ENCODE results near the gene GTF2F2.
"Not testable (repeated sequence)": the region's sequence is repeated elsewhere in the genome, so short reads cannot be mapped to it uniquely, and the experiment has no call there.

The GTF2F2 gene

DNA sequence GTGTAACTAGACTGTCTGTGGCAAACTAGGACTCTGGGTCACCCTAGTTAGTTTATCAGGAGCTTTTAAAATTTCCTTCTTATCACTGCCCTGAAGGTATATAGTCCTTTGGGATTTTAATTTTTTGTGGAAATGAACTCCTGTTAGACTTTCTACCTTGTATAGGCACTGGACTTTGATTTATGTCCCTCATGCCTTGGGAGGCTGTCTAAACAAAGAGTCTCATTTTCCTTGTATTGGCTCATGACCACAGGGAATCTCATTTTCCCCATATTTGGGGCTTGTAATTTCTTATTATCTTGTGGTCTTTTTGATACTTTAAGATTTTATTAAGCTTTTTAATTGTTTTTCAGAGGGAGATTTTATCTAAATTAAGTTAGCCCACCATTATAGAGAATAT lies 59.1 kb downstream of the GTF2F2 start:
- TF ChIP-seq, protein P1, sequence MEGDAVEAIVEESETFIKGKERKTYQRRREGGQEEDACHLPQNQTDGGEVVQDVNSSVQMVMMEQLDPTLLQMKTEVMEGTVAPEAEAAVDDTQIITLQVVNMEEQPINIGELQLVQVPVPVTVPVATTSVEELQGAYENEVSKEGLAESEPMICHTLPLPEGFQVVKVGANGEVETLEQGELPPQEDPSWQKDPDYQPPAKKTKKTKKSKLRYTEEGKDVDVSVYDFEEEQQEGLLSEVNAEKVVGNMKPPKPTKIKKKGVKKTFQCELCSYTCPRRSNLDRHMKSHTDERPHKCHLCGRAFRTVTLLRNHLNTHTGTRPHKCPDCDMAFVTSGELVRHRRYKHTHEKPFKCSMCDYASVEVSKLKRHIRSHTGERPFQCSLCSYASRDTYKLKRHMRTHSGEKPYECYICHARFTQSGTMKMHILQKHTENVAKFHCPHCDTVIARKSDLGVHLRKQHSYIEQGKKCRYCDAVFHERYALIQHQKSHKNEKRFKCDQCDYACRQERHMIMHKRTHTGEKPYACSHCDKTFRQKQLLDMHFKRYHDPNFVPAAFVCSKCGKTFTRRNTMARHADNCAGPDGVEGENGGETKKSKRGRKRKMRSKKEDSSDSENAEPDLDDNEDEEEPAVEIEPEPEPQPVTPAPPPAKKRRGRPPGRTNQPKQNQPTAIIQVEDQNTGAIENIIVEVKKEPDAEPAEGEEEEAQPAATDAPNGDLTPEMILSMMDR (IDR thresholded peaks at IDR 0.05; ENCODE audit: low read depth, low read length, missing control alignments), result no peak
- DNase-seq (ENCODE audit: low read depth), result no peak
- H3K4me3 ChIP-seq (ENCODE audit: low read depth, low read length), result no peak overlapping the region

DNA sequence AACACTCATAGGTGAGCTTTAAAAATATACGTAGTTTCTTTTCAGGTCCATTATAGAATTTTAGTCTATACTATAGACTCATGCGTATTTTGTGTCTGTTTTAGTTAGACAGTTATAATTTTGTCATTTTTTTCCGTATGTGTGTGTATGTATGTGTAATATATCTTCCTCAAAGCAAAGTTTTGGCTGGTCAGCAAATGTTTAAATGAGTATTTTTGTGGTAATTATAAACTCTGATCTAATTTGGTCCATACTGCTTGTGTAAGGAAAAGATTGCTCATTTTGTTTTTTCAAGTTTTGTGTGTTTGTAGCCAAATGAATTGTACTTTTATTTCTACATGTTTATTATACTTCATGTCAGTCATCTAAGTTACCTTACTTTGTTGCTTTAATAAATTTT lies 60.0 kb downstream of the GTF2F2 start:
- no peak for DNase-seq (ENCODE audit: low read depth)
- TF ChIP-seq, protein P1 (IDR thresholded peaks at IDR 0.05; ENCODE audit: low read depth, low read length, missing control alignments), result no peak
- no peak overlapping the region for H3K4me3 ChIP-seq (ENCODE audit: low read depth, low read length)

DNA sequence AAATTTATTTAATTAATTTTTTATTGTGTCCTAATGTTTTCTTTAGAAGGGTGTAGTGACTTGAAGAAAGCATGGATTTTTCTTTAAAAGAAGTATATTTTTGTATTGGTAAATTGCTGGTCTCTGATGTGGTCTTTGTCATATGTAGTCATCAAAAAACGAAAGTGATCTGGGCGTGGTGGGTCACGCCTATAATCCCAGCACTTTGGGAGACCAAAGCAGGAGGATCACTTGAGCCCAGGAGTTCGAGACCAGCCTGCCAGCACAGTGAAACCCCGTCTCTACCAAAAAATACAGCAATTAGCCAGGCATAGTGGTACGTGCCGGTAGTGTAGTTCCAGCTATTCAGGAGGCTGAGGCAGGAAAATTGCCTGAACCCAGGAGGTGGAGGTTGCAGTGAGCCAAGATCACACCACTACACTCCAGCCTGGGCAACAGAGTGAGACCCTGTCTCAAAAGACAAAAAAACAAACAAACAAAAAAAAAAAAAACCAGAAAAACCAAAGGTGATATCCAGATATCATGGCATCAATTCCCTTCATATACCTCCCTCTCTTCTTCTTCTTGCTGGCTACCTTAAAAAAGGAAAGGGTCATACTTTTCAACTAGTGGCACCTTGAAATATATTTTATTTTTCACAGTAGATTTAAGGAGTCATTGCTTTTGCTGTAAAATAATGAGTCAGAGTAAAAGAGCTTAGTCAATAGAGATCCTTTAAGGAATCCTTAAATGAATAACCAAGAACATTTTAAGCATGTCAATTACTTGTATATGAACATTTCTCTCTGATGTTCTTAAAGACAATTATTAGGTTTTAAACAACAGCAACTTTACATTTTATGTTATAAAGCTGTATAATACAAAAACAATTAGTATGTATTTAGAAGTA lies 60.6 kb downstream of the GTF2F2 start:
- TF ChIP-seq, protein P1 (IDR thresholded peaks at IDR 0.05; ENCODE audit: low read depth, low read length, missing control alignments), result no peak

DNA sequence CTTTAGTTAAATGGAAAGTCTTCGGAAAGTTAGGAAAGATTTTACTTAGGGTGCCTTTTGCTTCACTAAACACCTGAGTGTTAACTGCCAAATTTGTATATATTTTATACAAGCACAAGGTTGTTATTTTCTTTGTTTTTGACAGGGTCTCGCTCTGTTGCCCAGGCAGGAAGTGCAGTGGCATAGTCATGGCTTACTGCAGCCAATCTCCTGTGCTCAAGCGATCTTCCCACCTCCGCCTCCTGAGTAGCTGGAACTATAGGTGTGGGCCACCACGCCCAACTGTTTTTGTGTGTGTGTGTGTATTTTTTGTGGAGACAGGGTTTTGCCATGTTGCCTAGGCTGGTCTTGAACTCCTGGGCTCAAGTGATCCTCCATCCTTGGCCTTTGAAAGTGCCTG lies 64.4 kb downstream of the GTF2F2 start:
- H3K4me3 ChIP-seq (ENCODE audit: low read depth, low read length), result no peak overlapping the region
- TF ChIP-seq, protein P1 (IDR thresholded peaks at IDR 0.05; ENCODE audit: low read depth, low read length, missing control alignments), result no peak
- DNase-seq (ENCODE audit: low read depth), result no peak

More for the DNA sequence above, 60.6 kb downstream of the GTF2F2 start:
- DNase-seq (ENCODE audit: low read depth), result no peak
- no peak overlapping the region for H3K4me3 ChIP-seq (ENCODE audit: low read depth, low read length)

DNA sequence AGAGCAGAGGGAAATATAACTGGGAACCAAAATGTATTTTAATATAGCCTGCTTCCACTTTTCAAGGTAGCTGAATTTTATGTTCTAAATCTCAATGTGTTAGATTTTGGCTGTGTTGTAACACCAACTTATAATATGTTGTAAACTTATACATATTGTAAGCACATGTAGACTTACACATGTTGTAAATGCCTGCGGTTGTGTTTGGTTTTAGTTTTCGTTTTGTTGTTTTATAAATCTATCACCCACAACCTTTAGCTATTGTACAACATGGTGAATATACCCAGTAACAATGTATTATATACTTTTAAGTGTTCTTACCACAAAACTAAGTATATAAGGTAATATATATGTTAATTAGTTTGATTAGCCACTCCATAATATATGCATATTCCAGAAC lies 65.0 kb downstream of the GTF2F2 start:
- TF ChIP-seq, protein P1 (IDR thresholded peaks at IDR 0.05; ENCODE audit: low read depth, low read length, missing control alignments), result no peak
- DNase-seq (ENCODE audit: low read depth), result no peak
- H3K4me3 ChIP-seq (ENCODE audit: low read depth, low read length), result no peak overlapping the region

DNA sequence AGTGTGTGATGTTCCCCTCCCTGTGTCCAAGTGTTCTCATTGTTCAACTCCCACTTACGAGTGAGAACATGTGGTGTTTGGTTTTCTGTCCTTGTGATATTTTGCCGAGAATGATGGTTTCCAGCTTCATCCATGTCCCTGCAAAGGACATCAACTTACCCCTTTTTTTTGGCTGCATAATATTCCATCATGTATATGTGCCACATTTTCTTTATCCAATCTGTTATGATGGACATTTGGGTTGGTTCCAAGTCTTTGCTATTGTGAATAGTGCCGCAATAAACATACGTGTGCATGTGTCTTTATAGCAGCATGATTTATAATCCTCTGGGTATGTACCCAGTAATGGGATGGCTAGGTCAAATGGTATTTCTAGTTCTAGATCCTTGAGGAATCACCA lies 68.8 kb downstream of the GTF2F2 start:
- H3K4me3 ChIP-seq (ENCODE audit: low read depth, low read length); DNase-seq (ENCODE audit: low read depth): not testable (repeated sequence)

DNA sequence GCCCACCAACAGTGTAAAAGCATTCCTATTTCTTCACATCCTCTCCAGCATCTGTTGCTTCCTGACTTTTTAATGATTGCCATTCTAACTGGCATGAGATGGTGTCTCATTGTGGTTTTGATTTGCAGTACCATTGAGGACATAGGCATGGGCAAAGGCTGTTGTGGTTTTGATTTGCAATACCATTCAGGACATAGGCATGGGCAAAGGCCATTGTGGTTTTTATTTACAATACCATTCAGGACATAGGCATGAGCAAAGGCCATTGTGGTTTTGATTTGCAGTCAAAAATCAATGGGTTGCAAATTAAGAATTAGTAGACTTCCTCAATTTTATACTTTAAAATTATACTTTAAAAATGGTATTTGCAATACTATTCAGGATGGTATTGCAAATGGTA lies 69.2 kb downstream of the GTF2F2 start:
- not testable (repeated sequence) for DNase-seq (ENCODE audit: low read depth); H3K4me3 ChIP-seq (ENCODE audit: low read depth, low read length)

DNA sequence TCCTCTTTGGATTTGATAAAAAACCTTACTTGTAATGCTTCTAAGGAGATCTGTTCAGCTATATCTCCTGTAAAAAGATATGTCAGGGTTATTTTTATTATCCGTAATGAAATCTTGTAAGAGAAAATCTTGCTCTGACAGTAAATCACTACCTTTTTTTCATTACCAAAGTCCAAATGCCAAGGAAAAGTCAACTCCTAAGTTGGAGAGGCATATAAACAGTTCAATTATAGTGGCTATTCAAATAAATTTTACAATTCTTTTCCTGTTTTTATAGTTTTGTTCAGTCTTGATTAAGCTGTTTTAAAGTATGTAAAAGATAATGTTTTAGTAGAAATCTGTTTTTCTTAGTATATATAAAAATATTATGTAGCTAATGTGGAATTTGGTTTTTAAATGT lies 71.6 kb downstream of the GTF2F2 start:
- DNase-seq (ENCODE audit: low read depth), result no peak
- TF ChIP-seq, protein P1 (IDR thresholded peaks at IDR 0.05; ENCODE audit: low read depth, low read length, missing control alignments), result no peak
- no peak overlapping the region for H3K4me3 ChIP-seq (ENCODE audit: low read depth, low read length)

All from GM12864 (cell line).